Suppressor macrophage treated with lipopolysaccharide for 1 hour (primary cell): ENCODE data around the gene PSMD14.
"Not testable (repeated sequence)": the region's sequence is repeated elsewhere in the genome, so short reads cannot be mapped to it uniquely, and the experiment has no call there.

Source experiments
- DNase-seq, 3 donors: peaks; one replicate each; pipeline ENCODE4 v3.0.0-alpha.2; 2020 to 2022

The PSMD14 gene

DNA sequence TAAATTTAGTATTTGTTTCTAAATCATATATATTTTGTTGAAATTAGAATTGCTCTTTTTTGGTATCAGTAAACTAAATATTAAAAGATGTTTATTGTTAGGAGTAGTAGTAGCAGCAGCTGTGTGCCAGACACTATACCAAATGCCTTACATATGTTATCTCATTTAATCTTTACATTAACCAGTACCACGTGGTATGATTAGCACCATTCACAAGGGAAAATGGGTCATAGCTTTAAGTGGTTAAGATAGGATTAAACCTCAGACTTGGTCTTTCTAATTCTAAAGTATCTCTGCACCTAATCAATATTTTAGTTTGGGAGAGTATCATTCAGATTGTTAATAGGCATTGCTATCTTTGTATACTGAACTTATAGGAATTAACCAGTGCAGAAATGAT is 29.0 kb downstream of the PSMD14 start:
- DNase-seq, result no peak

GRCh38 chr2:161339532-161339931 is 31.3 kb downstream of the PSMD14 start:
- DNase-seq, result not testable (repeated sequence)

DNA sequence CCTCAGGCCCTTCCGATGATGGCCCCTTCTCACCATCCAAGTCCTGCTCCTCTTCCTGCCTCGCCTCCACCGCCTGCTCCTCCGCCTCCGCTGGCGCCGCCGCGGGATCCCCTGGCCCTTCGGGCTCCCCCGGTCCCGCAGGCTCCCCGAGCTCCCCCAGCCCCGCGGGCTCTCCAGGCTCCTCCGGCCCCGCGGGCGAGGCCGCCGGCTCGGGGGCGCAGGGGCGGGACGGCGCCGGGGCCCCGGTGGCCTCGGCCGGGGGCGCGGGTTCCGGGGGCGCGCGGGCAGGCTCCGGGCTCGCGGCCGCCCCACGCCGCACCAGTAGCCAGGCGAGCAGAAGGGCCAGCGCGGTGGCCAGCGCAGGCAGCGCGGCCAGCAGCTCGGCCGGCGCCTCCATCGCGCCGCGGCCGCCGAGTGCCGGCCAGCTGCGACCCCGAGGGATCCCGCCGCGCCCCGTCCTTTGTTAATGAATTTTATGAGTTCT is 32.7 kb downstream of the PSMD14 start:
- DNase-seq, result not testable (repeated sequence)

GRCh38 chr2:161343235-161343634 is 35.0 kb downstream of the PSMD14 start:
- DNase-seq, result no peak

GRCh38 chr2:161344692-161345091 is 36.5 kb downstream of the PSMD14 start:
- DNase-seq, result peak; percentile 6 to 43 (median 21)

GRCh38 chr2:161351678-161352077 is 43.5 kb downstream of the PSMD14 start:
- no peak for DNase-seq

DNA sequence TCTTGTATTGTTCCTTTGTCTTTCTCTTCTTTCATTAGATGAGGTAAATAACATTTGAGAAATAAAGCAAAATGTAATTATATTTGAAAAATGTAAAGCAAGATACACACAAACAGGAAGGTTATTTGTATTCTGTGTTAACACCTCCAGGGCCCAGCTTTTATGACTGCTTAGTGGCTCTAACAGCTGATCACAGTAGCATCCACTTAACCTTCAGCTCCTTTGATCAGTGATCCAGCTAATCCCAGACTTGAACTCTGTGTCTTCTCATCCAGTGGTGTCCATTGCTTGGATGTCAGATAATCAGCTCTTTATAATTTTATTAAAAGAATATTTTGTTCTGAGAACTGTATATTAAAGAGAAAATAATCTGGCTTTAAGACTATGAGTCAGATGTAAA is 44.5 kb downstream of the PSMD14 start:
- no peak for DNase-seq

DNA sequence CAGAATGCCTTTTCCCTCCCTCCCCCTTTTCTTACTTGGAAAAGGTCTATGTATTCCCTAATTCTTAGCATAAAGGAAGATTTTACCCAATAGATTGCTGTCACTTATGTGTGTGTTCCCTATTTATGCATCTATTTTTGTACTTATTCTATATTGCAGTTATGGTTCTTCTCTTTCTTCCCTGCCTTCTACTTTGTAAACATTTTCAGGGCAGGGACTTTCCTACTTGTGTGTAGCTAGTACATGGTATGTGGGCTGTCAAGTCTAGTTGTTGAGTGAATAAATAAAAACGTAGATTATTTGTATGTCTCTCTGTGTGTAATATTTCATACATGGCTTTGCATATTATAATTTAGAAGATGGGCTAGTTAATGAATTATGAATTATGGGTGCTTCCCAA is 45.3 kb downstream of the PSMD14 start:
- peak; percentile 3 to 24 (median 17) for DNase-seq

GRCh38 chr2:161354106-161354505 is 45.9 kb downstream of the PSMD14 start:
- no peak for DNase-seq

GRCh38 chr2:161355106-161355505 is 46.9 kb downstream of the PSMD14 start:
- no peak for DNase-seq

- no peak for DNase-seq
Observed at GRCh38 chr2:161355983-161356382, 47.8 kb downstream of the PSMD14 start.

- DNase-seq, result no peak
Observed at GRCh38 chr2:161357097-161357496, 48.9 kb downstream of the PSMD14 start.

DNA sequence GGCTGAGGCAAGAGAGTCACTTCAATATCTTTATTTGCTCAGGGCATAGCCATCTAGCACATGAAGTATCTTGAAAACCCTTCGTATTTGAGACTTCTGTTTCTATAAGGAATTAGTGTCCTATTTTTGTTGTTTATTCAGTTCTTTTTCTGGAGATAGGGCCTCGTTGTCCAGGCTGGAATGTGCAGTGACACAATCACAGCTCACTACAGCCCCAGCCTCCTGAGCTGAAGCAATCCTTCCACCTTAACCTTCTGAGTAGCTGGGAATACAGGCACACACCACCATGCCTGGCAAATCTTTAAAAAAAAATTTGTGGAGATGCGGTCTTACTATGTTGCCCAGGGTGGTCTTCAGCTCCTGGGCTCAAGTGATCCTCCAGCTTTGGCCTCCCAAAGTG is 50.6 kb downstream of the PSMD14 start:
- DNase-seq, result no peak

- not testable (repeated sequence) for DNase-seq
Observed at GRCh38 chr2:161360095-161360654, 52.0 kb downstream of the PSMD14 start.

DNA sequence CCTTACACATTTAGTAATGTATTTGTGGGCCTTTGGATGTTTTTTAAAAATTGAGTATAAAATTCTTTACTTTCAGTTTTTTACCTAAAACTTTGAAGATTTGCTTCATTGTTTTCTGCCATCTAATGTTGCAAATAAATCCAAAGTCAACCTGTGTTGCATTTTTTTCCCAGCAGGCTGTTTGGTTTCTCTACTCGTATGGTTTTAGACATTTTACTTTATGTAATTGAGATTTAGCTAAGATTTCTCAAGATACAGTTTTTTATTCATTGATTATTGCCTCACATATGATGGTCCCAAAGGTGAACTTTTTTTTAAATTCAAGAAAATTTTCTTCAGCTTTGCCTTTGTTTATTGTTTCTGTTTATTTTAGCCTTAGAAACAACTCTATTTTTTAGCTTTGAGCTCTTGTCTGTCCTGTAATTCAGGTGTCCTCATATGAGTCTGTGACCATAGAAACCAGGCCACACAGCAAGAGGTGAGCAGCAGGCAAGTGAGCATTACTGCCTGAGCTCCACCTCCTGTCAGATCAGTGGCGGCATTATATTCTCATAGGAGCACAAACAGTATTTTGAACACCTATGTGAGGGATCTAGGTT is 54.4 kb downstream of the PSMD14 start:
- no peak for DNase-seq

- DNase-seq, result no peak
Observed at GRCh38 chr2:161367675-161368074, 59.5 kb downstream of the PSMD14 start.

DNA sequence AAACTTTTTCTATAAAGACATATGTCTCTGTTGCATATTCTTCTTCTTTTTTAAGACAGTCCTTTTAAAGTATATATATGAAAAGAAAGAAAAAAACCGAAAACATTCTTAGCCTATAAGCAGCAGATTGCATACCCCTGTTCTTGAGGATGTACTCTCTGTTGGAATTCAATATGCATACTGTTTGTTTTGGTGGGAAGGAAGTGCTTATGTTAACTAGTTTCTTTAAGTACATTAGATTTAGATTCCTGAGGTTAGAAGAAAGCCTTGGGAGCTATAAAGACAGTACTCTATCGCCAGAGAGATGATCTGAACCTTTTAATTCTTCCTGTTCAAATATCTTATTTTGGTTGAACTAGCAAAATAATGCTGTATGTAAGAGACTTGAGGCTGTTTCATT is 61.1 kb downstream of the PSMD14 start:
- no peak for DNase-seq

DNA sequence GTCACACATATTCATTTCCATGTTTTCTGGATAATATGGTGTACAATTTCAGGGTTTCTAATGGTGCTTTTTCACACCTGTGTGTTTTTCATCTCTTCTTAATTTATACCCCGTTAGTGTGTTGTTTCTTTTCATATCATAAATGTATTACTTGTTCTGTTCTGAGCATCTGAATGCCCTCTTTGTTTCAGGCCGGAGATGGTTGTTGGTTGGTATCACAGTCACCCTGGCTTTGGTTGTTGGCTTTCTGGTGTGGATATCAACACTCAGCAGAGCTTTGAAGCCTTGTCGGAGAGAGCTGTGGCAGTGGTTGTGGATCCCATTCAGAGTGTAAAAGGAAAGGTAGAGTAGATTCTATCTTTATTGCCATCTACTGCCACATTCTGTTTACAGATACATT is 62.8 kb downstream of the PSMD14 start:
- no peak for DNase-seq

GRCh38 chr2:161371869-161372268 is 63.6 kb downstream of the PSMD14 start:
- DNase-seq, result no peak

DNA sequence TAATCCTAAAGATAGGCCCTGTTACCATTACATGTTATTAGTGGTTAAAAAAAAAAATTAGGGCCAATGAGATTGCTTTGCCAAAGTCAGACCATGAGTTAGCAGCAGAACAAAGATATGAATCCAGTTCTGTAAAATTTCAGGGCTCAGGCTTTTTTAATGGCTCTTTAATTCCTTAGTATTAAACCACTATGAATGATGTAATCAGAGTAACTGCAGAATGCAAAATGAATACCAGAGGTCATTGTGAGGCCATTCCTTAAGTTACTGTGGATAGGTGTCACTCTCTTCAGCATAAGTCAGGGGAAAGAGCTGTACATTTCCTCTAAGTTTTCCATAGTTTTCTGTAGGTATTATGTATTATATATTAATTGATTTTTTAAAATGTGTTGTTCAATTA is 65.7 kb downstream of the PSMD14 start:
- no peak for DNase-seq

- DNase-seq, result no peak
Observed at GRCh38 chr2:161374446-161374845, 66.2 kb downstream of the PSMD14 start.

- DNase-seq, result no peak
Observed at GRCh38 chr2:161379740-161380139, 71.5 kb downstream of the PSMD14 start.

- no peak for DNase-seq
Observed at GRCh38 chr2:161381546-161381945, 73.3 kb downstream of the PSMD14 start.

DNA sequence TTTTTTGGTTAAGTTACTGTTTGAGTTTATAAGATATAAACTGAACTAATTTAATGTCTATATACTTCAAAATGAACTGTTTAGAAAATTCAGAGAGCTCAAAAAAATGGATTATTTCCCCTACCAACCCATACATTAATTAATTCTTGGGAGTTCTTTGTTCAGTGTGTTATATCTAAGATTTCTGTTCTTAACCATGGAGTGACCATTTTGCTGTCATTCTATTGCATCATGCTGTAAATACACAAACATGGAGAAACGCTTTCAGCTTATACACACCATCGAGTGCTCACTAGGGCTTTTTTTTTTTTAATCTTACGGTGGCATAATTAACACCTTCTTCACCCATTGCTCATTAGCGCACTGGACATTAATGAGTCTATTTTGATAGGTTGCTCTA is 74.5 kb downstream of the PSMD14 start:
- no peak for DNase-seq

- no peak for DNase-seq
Observed at GRCh38 chr2:161384864-161385263, 76.6 kb downstream of the PSMD14 start.
